ENCODE data around the gene RASGEF1B.
A peak's percentile ranks its signal among the peaks of the same experiment; 100 is the strongest.

The RASGEF1B gene

DNA sequence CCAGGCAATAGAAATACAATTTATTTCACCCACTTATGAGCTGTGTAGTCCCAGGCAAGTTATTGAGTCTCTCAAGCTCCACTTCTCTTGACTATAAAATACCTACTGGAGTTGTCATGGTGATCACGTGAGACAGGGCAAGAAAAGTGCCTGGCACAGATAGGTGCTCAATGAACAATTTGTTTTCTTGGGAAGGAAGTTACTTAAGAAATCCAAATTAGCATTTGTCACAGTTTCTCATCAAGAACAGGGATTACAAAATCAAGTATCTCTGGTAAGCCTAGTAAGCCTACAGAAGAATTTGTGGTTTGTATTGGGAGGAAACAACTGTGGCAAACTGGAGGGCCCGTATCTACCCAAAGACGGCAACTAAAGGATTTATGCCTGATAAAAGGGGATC lies 37.5 kb upstream of the RASGEF1B start:
- Histone ChIP-seq H3K4me3 (ENCODE audit: insufficient read depth, low read depth, low read length, poor library complexity, severe bottlenecking) (no peak overlapping the region), H3K27me3 (replicated peaks; ENCODE audit: control insufficient read depth, insufficient read depth, low read length, poor library complexity, severe bottlenecking) (no peaks in the 10 kb centered on the region), H3K36me3 (ENCODE audit: control insufficient read depth, insufficient read depth, low read length) (no peaks in the 10 kb centered on the region), H3K4me1 (ENCODE audit: control insufficient read depth, insufficient read depth, low read length, poor library complexity, severe bottlenecking) (peaks cover 9% of the 10 kb centered on the region), H3K27ac (ENCODE audit: insufficient read depth, low read length, poor library complexity, severe bottlenecking) (no peak overlapping the region), H3K9me3 (ENCODE audit: control insufficient read depth, low read length) (no peaks in the 10 kb centered on the region)
- DNase-seq: no peak

DNA sequence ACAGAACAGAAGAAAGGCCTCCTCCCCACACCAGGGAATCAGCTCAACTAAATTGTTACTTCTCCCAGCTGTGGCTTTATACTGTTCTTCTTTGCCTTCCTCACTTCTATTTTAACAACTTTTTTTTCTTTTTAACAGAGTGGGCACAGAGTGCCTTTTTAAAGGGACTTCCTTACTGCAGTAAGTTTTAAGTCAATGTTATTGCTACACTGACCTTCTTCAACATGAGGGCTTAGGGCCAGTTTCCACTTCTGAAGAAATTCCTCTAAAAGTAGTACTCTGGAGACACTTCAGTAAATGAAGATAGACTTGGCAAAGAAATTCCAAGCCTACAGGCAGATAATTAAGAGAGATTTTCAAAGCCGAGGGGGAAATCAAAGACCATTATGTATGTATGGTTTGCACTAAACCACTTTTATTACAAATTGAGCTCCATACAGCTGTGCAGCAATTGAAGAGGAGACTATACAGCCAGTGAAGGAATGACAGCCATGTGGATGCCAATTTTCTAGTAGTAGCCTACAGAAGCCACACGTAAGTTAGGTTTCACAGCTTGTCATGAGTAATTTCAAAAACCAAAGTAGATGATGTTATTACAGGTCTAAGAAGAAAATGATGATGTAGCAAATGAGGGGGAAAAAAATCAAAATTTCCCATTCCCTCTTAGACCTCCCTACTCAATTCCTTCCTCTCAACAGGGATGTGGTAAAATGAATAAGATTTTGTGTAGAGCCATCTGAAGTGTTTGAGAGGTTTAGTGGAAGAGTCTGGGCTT lies 36.9 kb upstream of the RASGEF1B start:
- no peak for DNase-seq
- Histone ChIP-seq H3K4me1 (ENCODE audit: control insufficient read depth, insufficient read depth, low read length, poor library complexity, severe bottlenecking) (peaks cover 9% of the 10 kb centered on the region), H3K9me3 (ENCODE audit: control insufficient read depth, low read length) (no peaks in the 10 kb centered on the region), H3K27me3 (replicated peaks; ENCODE audit: control insufficient read depth, insufficient read depth, low read length, poor library complexity, severe bottlenecking) (no peaks in the 10 kb centered on the region), H3K36me3 (ENCODE audit: control insufficient read depth, insufficient read depth, low read length) (no peaks in the 10 kb centered on the region), H3K27ac (ENCODE audit: insufficient read depth, low read length, poor library complexity, severe bottlenecking) (no peak overlapping the region), H3K4me3 (ENCODE audit: insufficient read depth, low read depth, low read length, poor library complexity, severe bottlenecking) (no peak overlapping the region)

DNA sequence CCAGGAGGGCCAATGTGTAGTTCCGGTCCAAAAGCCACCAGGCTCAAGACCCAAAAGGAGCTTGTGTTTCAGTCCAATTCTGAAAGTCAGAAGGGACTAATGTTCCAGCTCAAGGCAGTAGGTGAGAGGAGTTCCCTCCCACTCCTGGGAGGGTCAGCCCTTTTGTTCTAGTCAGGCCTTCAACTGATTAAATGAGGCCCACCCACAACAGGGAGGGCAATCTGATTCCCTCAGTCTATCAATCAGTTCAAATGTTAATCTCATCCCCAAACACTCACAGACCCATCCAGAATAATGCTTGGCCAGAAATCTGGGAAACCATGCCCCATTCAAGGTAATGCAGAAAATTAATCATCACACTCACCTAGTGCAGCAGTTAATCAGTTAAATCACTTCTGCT lies 35.8 kb upstream of the RASGEF1B start:
- Histone ChIP-seq H3K4me1 (ENCODE audit: control insufficient read depth, insufficient read depth, low read length, poor library complexity, severe bottlenecking) (peaks cover 9% of the 10 kb centered on the region), H3K9me3 (ENCODE audit: control insufficient read depth, low read length) (no peaks in the 10 kb centered on the region), H3K4me3 (ENCODE audit: insufficient read depth, low read depth, low read length, poor library complexity, severe bottlenecking) (no peak overlapping the region)

GRCh38 chr4:81506731-81507130 lies 35.0 kb upstream of the RASGEF1B start:
- Histone ChIP-seq H3K9me3 (ENCODE audit: control insufficient read depth, low read length) (no peaks in the 10 kb centered on the region), H3K4me3 (ENCODE audit: insufficient read depth, low read depth, low read length, poor library complexity, severe bottlenecking) (no peak overlapping the region), H3K36me3 (ENCODE audit: control insufficient read depth, insufficient read depth, low read length) (no peaks in the 10 kb centered on the region), H3K4me1 (ENCODE audit: control insufficient read depth, insufficient read depth, low read length, poor library complexity, severe bottlenecking) (peaks cover 9% of the 10 kb centered on the region), H3K27ac (ENCODE audit: insufficient read depth, low read length, poor library complexity, severe bottlenecking) (no peak overlapping the region), H3K27me3 (replicated peaks; ENCODE audit: control insufficient read depth, insufficient read depth, low read length, poor library complexity, severe bottlenecking) (no peaks in the 10 kb centered on the region)
- DNase-seq: no peak

More for the DNA sequence above, 35.8 kb upstream of the RASGEF1B start:
- Histone ChIP-seq H3K36me3 (ENCODE audit: control insufficient read depth, insufficient read depth, low read length) (no peaks in the 10 kb centered on the region), H3K27me3 (replicated peaks; ENCODE audit: control insufficient read depth, insufficient read depth, low read length, poor library complexity, severe bottlenecking) (no peaks in the 10 kb centered on the region), H3K27ac (ENCODE audit: insufficient read depth, low read length, poor library complexity, severe bottlenecking) (no peak overlapping the region)
- no peak for DNase-seq

- Histone ChIP-seq H3K4me3 (ENCODE audit: insufficient read depth, low read depth, low read length, poor library complexity, severe bottlenecking) (no peak overlapping the region), H3K4me1 (ENCODE audit: control insufficient read depth, insufficient read depth, low read length, poor library complexity, severe bottlenecking) (peaks cover 9% of the 10 kb centered on the region), H3K27ac (ENCODE audit: insufficient read depth, low read length, poor library complexity, severe bottlenecking) (no peak overlapping the region), H3K36me3 (ENCODE audit: control insufficient read depth, insufficient read depth, low read length) (no peaks in the 10 kb centered on the region), H3K27me3 (replicated peaks; ENCODE audit: control insufficient read depth, insufficient read depth, low read length, poor library complexity, severe bottlenecking) (no peaks in the 10 kb centered on the region), H3K9me3 (ENCODE audit: control insufficient read depth, low read length) (no peaks in the 10 kb centered on the region)
- no peak for DNase-seq
Observed at GRCh38 chr4:81505726-81506125, 34.0 kb upstream of the RASGEF1B start.

DNA sequence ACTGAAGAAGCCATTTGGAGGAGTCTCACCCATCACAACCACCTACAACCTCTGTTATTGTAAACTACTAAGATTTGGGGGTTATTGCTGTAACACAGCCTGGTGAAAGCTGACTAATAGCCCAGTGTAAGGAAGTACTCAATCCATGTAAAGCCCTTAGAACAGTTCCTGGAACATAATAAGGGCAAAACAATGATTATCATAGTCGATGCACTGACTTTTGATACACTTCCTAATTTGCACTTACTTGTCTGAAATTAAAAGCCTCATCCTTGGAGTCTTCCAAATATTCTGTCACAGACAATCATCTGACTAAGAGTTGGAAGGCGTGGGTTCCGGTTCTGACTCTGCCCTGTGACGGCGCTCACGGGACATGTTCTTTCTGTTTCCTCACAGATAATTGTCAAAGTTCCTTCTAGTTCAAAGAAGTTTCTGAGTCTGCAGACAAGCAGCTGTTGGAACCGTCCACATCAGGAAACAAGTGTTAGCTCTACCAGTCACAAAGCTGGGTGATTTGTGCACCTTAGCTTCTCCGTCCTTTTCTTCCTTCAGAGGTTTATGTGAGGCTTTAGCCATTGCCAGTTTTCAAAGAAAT lies 33.4 kb upstream of the RASGEF1B start:
- Histone ChIP-seq H3K27ac (ENCODE audit: insufficient read depth, low read length, poor library complexity, severe bottlenecking) (no peak overlapping the region), H3K9me3 (ENCODE audit: control insufficient read depth, low read length) (no peaks in the 10 kb centered on the region)

DNA sequence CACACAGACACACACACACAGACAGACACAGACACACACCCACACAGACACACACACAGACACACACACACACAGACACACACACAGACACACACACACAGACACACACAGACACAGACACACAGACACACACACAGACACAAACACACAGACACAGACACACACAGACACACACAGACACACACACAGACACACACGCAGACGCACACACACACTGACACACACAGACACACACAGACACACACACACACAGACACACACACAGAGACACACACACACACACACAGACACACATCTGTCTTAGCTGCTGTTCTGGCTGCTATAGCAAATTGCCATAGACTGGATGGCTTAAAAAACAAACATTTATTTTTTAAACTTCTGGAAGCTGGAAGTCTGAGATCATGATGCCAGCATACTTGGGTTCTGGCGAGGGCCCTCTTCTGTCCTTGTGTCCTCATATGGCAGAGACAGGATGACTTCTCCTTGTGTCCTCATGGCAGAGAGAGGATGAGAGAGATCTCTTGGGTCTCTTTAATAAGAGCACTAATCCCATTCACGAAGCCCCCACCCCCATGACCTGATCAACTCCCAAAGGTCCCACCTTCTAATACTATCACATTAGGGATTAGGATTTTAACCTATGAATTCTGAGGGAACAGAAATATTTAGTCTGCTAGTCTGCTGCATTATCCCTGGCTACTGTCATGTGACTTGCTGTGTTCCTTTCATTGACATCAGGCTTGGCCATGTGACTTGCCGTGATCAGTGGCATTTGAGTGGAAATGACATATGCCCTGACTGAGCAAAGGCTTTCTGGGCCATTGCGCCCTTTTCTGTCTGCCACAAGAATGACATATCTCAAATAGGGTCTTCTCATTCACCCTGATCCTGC lies 32.7 kb upstream of the RASGEF1B start:
- H3K36me3 ChIP-seq (ENCODE audit: control insufficient read depth, insufficient read depth, low read length): no peaks in the 10 kb centered on the region
- no peak overlapping the region for H3K27ac ChIP-seq (ENCODE audit: insufficient read depth, low read length, poor library complexity, severe bottlenecking)
- H3K4me3 ChIP-seq (ENCODE audit: insufficient read depth, low read depth, low read length, poor library complexity, severe bottlenecking): peak overlapping the region; percentile 1
- H3K9me3 ChIP-seq (ENCODE audit: control insufficient read depth, low read length): no peaks in the 10 kb centered on the region
- H3K27me3 ChIP-seq (replicated peaks; ENCODE audit: control insufficient read depth, insufficient read depth, low read length, poor library complexity, severe bottlenecking): no peaks in the 10 kb centered on the region
- H3K4me1 ChIP-seq (ENCODE audit: control insufficient read depth, insufficient read depth, low read length, poor library complexity, severe bottlenecking): peaks cover 9% of the 10 kb centered on the region
- DNase-seq: peak in 1 of 3 donors; percentile 11

More for the DNA sequence above, 33.4 kb upstream of the RASGEF1B start:
- peak; percentile 37 to 62 (median 45) for DNase-seq
- H3K27me3 ChIP-seq (replicated peaks; ENCODE audit: control insufficient read depth, insufficient read depth, low read length, poor library complexity, severe bottlenecking): no peaks in the 10 kb centered on the region
- H3K4me3 ChIP-seq (ENCODE audit: insufficient read depth, low read depth, low read length, poor library complexity, severe bottlenecking): peak overlapping the region; percentile 1
- H3K4me1 ChIP-seq (ENCODE audit: control insufficient read depth, insufficient read depth, low read length, poor library complexity, severe bottlenecking): peaks cover 9% of the 10 kb centered on the region
- H3K36me3 ChIP-seq (ENCODE audit: control insufficient read depth, insufficient read depth, low read length): no peaks in the 10 kb centered on the region

- H3K36me3 ChIP-seq (ENCODE audit: control insufficient read depth, insufficient read depth, low read length): no peaks in the 10 kb centered on the region
- no peak for DNase-seq
- no peak overlapping the region for H3K4me3 ChIP-seq (ENCODE audit: insufficient read depth, low read depth, low read length, poor library complexity, severe bottlenecking)
- H3K9me3 ChIP-seq (ENCODE audit: control insufficient read depth, low read length): no peaks in the 10 kb centered on the region
- H3K4me1 ChIP-seq (ENCODE audit: control insufficient read depth, insufficient read depth, low read length, poor library complexity, severe bottlenecking): peaks cover 9% of the 10 kb centered on the region
- H3K27ac ChIP-seq (ENCODE audit: insufficient read depth, low read length, poor library complexity, severe bottlenecking): no peak overlapping the region
- no peaks in the 10 kb centered on the region for H3K27me3 ChIP-seq (replicated peaks; ENCODE audit: control insufficient read depth, insufficient read depth, low read length, poor library complexity, severe bottlenecking)
Observed at GRCh38 chr4:81503586-81503985, 31.9 kb upstream of the RASGEF1B start.

- Histone ChIP-seq H3K9me3 (ENCODE audit: control insufficient read depth, low read length) (no peaks in the 10 kb centered on the region), H3K36me3 (ENCODE audit: control insufficient read depth, insufficient read depth, low read length) (no peaks in the 10 kb centered on the region), H3K27me3 (replicated peaks; ENCODE audit: control insufficient read depth, insufficient read depth, low read length, poor library complexity, severe bottlenecking) (no peaks in the 10 kb centered on the region), H3K27ac (ENCODE audit: insufficient read depth, low read length, poor library complexity, severe bottlenecking) (no peak overlapping the region), H3K4me1 (ENCODE audit: control insufficient read depth, insufficient read depth, low read length, poor library complexity, severe bottlenecking) (peaks cover 9% of the 10 kb centered on the region), H3K4me3 (ENCODE audit: insufficient read depth, low read depth, low read length, poor library complexity, severe bottlenecking) (no peak overlapping the region)
- DNase-seq: no peak
Observed at GRCh38 chr4:81502564-81502963, 30.9 kb upstream of the RASGEF1B start.

DNA sequence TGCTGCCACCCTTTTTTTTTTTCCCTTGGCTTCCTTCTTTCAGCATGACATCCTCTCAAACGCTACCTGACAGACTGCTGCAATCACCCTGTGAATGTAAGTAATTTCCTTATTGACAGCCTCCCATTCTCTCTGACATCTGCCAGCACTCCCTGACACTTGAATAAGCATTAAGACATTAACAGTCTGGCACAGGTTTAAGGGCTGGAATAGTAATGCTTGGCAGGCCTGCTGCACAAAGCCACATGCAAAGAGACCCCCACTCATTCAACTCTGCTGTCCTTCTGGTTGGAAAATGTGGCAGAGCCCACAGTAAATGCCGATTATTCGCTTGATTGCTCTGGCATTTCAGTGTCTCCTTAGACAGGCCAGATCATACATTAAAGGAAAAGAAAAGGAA lies 28.1 kb upstream of the RASGEF1B start:
- H3K4me3 ChIP-seq (ENCODE audit: insufficient read depth, low read depth, low read length, poor library complexity, severe bottlenecking): no peak overlapping the region
- H3K36me3 ChIP-seq (ENCODE audit: control insufficient read depth, insufficient read depth, low read length): no peaks in the 10 kb centered on the region
- no peaks in the 10 kb centered on the region for H3K27me3 ChIP-seq (replicated peaks; ENCODE audit: control insufficient read depth, insufficient read depth, low read length, poor library complexity, severe bottlenecking)
- no peaks in the 10 kb centered on the region for H3K9me3 ChIP-seq (ENCODE audit: control insufficient read depth, low read length)
- H3K4me1 ChIP-seq (ENCODE audit: control insufficient read depth, insufficient read depth, low read length, poor library complexity, severe bottlenecking): peaks cover 3% of the 10 kb centered on the region
- DNase-seq: no peak
- H3K27ac ChIP-seq (ENCODE audit: insufficient read depth, low read length, poor library complexity, severe bottlenecking): no peak overlapping the region

Data from effector memory CD4-positive, alpha-beta T cell (primary cell).